K562 (cell line): ENCODE results near the gene RXRB. TPM values are rescaled to one million over a fixed set of nuclear protein-coding genes. Genes with fewer than 3 reads are reported as not detected.

Experiments
- ESRRA ChIP-seq: fragments of 450-650 bp; IDR thresholded peaks from 2 replicates; pipeline ENCODE4 v1.6.1; 2014; ENCODE audit warnings: low read depth, mild to moderate bottlenecking, moderate library complexity, borderline replicate concordance
- HBP1 ChIP-seq: fragments of 450-650 bp; formaldehyde crosslinking; IDR thresholded peaks from 2 replicates; pipeline ENCODE4 v1.4.0; 2022; ENCODE audit warnings: missing genetic modification characterization
- MLLT1 ChIP-seq, 2 experiments: fragments of 450-650 bp; IDR thresholded peaks; 2 replicates each; pipeline ENCODE4 v1.6.1; 2016
- MXD1 ChIP-seq: fragments of 250-450 bp; sonication (Bioruptor Pico); IDR thresholded peaks from 2 replicates; pipeline ENCODE4 v1.8.0; 2021; ENCODE audit warnings: borderline replicate concordance, mild to moderate bottlenecking, moderate library complexity; ENCODE audit not compliant: poor library complexity, severe bottlenecking
- SP2 ChIP-seq: IDR thresholded peaks from 2 replicates; pipeline ENCODE4 v1.6.1; 2011; ENCODE audit warnings: mild to moderate bottlenecking, low read depth, low read length, moderate library complexity; ENCODE audit not compliant: poor library complexity, severe bottlenecking; ENCODE audit errors: extremely low read depth
- STAT6 ChIP-seq: sonication (generic); formaldehyde crosslinking; IDR thresholded peaks from 2 replicates; pipeline ENCODE4 v1.8.1; 2023; ENCODE audit warnings: mild to moderate bottlenecking, missing genetic modification reagents
- TCF15 ChIP-seq: fragments of 250-450 bp; sonication (Bioruptor Pico); IDR thresholded peaks from 2 replicates; pipeline ENCODE4 v1.8.0; 2022; ENCODE audit warnings: moderate library complexity, mild to moderate bottlenecking, inconsistent platforms
- ZNF318 ChIP-seq, 2 experiments: fragments of 450-650 bp; IDR thresholded peaks; 2 replicates each; pipeline ENCODE4 v1.6.1; 2016; ENCODE audit warnings: mild to moderate bottlenecking in 2 of 2, borderline replicate concordance in 1 of 2, low read depth in 1 of 2, moderate library complexity in 1 of 2
- polyA plus RNA-seq, 8 experiments: library from polyadenylated mRNA; depleted of rRNA in 4 of 8; stranded (reverse) in 5 of 8; unstranded in 3 of 8; fragments of >200 nt; fragmentation: Nextera tagmentation in 2 of 8; fragmentation: Illumina TruSeq in 1 of 8; extraction: Ambion mirVana in 2 of 8; extraction: Trizol in 1 of 8; gene quantifications; 2 replicates each; pipeline versions ENCODE4 v1.2.1 to v1.2.3, GENCODE V29; 2011 to 2014; ENCODE audit warnings: inconsistent platforms in 1 of 8, missing spikeins in 1 of 8
- total RNA-seq, 7 experiments: library from RNA; depleted of rRNA in 6 of 7; stranded (reverse); fragments of >200 nt in 6 of 7; fragmentation: Illumina TruSeq in 2 of 7; extraction: Trizol in 2 of 7; gene quantifications; 2 replicates each; pipeline versions ENCODE4 v1.2.1 to v1.2.3, GENCODE V29; 2011 to 2021; ENCODE audit warnings: low replicate concordance in 1 of 7

The RXRB gene
- total and polyA plus RNA-seq, 9 of the 15 experiments (the other 6 are each of a cell fraction or from before 2014, with no cell fraction given) = 0.76 to 35.5 (median 18.4) TPM

- no peak for TF ChIP-seq ZNF318 (IDR thresholded peaks at IDR 0.05; ENCODE audit: borderline replicate concordance in 1 of 2, low read depth in 1 of 2)
- TF ChIP-seq ESRRA = peak; percentile 95
- no peak for TF ChIP-seq MXD1 (CRISPR knock-in tag)
- peak; percentile 47 for TF ChIP-seq SP2
- TF ChIP-seq MLLT1 (IDR thresholded peaks at IDR 0.05) = peak in 1 of 2 experiments; percentile 66; a peak in 1 of 4 replicates
- no peak for TF ChIP-seq TCF15 (CRISPR knock-in tag)
- 0 out of 2 replicates have a peak, but pooled peaks have one; percentile 91 for TF ChIP-seq STAT6
- 0 out of 2 replicates have a peak, but pooled peaks have one; percentile 22 for TF ChIP-seq HBP1 (CRISPR knock-in tag)
These were observed 48.7 kb upstream of the RXRB start (continued) for GRCh38 chr6:33248932-33249731.
